ENCODE measurements around the gene PLK5.
"Not testable (repeated sequence)": the region's sequence is repeated elsewhere in the genome, so short reads cannot be mapped to it uniquely, and the experiment has no call there.

PLK5 gene

DNA sequence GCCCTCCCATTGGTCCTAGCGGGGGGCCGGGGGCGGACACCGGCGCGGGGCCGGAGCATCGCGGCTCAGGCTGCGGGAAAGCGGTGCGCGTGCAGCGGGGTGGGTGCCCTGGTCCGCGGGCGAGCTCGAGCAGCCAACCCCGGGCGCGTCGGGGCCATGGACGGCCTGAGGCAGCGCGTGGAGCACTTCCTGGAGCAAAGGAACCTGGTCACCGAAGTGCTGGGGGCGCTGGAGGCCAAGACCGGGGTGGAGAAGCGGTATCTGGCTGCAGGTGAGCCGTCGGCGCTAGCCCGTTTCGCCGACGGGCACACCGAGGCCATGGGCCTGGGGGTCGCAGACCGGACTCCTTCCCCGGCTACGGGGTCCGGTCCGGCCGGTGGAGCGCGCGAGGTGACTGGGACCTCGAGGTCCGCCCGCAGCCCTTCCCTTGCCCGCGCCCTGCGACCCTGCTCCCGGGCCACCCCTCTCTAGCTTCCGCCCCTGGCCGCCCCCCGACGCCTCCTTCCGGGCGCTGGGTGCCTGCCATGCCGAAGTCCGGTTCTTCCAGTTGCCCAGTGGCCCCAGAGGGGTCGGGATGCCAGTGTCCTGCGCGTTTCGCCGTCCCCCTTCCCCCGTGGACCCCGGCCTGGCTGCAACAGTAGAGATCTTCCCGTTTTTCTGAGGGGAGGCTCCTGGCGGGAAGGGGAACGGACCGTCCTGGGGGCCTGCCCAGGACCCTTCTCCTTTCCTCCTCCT lies 32.6 kb upstream of the PLK5 start, which contains the start of gene REEP6:
Gene REEP6, plus strand, starts transcription at position 68 of the 735 bp plus-strand sequence. Its CDS starts 89 bp downstream, at position 157.
- DNase-seq (ENCODE audit: low spot score) = no peak

DNA sequence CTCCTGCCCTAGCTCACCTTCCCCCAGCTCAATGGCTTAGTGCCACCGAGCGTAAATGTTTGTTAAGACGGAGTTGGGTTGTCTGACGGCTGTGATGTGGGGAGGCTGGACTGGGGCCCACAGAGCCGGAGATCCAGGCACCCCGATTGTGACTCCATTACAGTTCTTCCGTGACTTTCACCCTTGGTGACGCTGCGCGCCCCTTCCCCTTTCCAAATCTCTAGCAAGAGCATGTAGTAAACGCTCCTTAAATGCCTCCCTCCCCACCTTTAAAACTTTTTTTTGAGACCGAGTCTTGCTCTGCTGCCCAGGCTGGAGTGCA lies 32.1 kb upstream of the PLK5 start:
- no peak for DNase-seq (ENCODE audit: low spot score)

DNA sequence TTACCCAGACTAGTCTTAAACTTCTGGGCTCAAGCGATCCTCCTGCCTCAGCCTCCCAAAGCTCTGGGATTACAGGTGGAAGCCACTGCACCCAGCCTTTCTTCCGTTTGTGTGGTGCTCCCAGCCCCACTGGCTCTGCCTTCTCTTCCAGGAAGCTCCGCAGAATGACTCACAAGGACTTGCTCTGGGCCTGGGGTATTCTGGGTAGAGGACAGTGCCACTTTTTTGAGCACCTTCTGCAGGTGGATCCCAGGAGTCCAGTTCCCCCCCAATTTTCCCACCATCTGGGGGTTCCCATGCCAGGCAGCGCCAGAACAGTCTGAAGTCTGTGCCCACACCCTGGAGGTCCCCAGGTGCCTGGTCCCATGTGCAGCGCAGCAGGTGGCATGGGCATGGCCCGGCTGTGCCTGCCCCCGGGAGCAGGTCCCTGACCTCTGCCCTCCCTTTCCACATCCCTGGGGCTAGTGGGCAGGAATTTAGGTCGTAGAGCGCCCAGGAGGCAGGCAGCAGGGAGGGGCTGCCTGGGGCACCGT lies 31.3 kb upstream of the PLK5 start:
- DNase-seq (ENCODE audit: low spot score) = no peak

DNA sequence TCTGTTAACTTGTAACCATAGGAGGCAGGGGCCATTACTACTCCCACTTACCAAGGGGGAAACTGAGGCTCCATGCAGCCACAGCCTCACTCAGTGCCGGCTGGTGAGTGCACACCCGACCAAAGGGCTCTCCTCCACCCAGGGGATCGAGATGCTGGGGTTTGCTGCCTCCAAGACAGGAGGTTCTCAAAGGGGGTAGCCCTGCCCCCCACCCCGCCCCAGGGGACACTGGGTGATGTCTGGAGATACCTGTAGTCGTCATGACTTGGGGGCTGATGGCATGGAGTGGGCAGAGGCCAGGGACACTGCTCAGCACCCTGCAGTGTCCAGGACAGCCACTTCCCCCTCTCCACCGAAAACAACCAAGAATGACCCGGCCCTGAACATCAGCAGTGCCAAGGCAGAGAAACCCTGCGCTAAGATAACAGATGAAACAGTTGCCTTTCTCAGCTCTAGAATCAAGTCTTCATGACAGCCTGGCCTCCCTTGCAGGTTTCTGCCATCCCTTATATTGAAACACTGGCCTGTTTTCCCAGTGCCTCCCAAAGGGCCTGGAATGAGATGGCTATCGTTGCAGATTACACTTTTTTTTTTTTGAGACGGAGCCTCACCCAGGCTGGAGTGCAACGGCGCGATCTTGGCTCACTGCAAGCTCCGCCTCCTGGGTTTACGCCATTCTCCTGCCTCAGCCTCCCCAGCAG lies 29.6 kb upstream of the PLK5 start:
- no peak for DNase-seq (ENCODE audit: low spot score)

DNA sequence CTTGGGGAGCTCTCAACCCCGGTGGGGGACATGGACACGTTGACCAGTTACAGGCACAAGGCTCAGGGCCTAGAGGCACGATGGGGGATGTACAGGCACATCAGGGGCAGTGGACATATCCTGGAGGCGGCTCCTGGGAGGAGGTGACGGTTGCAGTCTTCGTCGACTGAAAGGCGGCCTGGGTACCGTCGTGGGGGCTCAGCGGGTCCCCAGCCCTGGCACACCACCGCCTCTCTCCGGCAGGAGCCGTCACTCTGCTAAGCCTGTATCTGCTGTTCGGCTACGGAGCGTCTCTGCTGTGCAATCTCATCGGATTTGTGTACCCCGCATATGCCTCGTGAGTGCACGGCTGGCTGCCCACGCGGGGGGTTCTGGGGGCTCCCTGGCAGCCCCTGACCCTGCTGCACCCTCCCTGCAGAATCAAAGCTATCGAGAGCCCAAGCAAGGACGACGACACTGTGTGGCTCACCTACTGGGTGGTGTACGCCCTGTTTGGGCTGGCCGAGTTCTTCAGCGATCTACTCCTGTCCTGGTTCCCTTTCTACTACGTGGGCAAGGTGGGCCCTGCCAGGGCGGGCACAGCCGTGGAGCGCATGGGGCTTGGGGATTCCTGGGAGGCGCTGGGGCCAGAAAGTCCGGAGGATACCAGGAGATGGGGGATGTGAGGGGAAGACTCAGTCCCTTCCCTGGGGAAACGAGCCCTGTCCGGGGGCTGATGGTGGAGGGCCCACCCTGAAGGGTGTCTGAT lies 28.7 kb upstream of the PLK5 start:
- no peak for DNase-seq (ENCODE audit: low spot score)

DNA sequence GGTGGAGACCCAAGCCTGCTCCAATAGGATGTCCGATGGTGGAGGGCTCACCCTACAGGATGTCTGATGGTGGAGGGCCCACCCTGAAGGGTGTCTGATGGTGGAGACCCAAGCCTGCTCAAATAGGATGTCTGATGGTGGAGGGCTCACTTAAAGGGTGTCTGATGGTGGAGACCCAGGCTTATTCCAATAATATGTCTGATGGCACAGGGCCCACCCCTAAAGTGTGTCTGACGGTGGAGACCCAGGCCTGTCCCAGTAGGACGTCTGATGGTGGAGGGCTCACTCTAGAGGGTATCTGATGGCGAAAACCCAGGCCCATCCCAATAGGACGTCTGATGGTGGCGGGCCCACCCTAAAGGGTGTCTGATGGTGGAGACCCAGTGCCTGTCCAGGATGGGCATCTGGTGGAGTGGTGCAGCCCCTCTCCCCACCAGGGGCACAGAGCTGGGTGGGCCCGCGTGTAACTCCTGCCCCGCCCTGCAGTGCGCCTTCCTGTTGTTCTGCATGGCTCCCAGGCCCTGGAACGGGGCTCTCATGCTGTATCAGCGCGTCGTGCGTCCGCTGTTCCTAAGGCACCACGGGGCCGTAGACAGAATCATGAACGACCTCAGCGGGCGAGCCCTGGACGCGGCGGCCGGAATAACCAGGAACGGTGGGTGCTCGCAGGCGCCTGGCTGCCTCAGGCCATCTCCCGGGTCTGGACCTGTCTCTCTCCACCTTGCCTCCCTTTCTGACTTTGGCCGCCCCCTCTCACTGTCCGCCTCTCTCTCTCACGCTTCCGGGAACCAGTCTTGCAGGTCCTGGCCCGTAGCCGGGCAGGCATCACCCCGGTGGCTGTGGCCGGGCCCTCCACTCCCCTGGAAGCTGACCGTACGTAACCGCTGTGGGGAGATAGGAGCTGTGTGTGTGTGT lies 27.8 kb upstream of the PLK5 start:
- DNase-seq (ENCODE audit: low spot score) = no peak

DNA sequence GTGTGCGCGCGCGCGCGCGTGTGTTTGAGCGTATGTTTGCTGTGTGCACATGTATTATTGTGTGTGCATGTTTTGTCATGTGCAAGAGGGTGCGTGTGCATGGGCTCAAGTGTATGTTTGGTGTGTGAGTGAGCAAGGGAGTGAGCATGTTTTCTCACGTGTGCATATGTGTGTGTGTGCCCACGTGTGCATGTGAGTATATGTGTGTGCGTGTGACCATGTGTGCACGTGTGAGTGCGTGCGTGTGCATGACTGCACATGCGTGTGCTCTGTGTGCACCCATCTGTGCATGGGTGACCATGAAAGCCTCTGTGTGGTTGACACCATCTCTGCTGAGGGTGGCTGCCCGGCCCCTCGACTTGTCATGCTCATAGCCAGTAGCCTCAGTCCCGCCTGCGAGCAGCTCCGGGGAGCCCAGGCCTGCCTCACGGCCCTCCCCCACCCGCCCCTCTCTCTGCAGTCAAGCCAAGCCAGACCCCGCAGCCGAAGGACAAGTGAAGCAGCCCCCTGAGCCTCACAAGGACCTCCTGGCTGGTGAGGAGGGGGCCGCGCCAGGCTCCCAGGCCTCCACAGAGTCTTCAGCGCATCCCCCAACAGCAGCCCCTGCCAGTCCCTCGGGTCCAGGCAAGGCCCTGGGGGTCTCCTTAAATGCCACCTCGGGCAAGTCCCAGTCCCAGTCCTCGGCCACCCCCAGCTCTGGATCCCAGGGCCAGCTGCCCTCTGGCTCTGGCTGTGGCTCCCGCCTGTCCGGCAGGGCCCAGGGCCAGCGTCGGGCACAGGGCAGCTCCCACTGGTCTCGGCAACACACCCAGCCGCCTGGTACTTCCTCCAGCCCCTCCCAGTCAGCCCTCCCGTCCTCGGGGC lies 26.9 kb upstream of the PLK5 start:
- no peak for DNase-seq (ENCODE audit: low spot score)

DNA sequence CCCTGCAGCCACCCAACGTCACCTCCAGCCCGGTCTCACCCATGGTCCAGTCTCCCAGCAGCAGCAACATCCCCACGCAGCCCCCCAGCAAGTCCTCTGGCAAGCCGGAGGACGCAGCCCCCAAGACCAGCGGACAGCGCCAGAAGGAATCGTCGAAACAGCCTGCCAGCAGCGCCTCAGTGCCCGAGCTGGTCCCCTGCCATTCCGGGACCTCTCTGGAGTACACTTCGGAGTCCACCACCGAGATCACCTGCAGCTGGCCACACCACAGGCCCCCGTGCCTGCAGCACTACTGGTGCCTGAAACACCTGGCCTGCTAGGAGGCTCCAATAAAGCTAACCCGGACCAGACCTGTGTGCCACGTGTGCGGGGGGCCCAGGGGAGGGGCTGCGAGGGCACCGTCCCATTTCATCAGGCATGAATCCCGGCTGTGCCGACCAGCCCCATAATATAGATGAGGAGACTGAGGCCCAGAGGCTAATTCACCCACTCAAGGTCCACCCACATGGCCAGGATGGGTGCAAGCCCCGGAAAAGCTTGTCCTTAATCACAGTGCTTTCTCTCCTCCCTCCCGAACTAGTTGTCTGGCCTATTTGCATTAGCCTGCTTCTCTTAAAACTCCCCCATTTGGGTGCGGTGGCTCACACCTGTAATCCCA lies 26.2 kb upstream of the PLK5 start:
- DNase-seq (ENCODE audit: low spot score) = no peak

DNA sequence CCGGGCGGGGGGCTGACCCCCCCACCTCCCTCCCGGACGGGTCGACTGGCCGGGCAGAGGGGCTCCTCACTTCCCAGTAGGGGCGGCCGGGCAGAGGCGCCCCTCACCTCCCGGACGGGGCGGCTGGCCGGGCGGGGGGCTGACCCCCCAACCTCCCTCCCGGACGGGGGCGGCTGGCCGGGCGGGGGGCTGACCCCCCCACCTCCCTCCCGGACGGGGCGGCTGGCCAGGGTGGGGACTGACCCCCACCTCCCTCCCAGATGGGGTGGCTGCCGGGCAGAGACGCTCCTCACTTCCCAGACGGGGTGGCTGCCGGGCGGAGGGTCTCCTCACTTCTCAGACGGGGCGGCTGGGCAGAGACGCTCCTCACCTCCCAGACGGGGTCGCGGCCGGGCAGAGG lies 24.6 kb upstream of the PLK5 start:
- not testable (repeated sequence) for DNase-seq (ENCODE audit: low spot score)

DNA sequence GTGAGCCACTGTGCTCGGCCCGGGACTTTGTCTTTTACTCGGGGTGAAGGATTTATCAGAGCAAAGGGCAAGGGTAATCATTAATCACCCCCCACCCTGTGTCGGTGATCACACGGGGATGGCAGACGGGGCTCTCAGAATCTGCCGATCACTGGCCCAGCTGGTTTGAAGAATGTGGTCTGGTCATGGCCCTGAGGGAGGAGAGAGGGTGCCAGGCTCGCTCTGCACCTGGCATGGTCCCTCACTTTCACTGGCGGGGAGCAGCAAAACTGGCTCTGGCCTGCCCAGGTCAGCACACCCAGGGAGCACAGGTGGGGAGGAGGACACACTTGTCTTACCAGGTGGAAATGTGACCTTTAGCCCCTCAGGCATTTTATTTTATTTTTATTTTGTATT lies 22.7 kb upstream of the PLK5 start:
- no peak for DNase-seq (ENCODE audit: low spot score)

DNA sequence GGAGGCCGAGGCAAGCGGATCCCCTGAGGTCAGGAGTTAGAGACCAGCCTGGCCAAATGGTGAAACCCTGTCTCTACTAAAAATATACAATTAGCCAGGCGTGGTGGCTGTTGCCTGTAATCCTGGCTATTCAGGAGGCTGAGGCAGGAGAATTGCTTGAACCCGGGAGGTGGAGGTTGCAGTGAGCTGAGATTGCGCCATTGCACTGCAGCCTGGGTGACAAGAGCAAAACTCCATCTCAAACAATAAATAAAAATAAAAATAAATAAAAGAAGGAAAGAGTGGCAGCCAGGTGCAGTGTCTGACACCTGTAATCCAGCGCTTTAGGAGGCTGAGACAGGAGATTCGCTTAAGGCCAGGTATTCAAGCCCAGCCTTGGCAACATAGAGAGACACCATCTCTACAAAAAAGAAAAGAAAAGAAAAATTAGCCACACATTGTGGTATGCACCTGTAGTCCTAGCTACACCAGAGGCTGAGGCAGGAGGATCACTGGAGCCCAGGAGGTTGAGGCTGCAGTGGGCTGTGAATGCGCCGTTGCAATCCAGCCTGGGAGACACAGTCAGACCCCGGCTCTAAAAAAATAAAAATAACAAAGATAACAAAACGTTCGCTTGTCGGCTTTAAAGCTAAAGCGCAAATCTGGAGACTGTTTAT lies 21.3 kb upstream of the PLK5 start:
- DNase-seq (ENCODE audit: low spot score) = no peak

DNA sequence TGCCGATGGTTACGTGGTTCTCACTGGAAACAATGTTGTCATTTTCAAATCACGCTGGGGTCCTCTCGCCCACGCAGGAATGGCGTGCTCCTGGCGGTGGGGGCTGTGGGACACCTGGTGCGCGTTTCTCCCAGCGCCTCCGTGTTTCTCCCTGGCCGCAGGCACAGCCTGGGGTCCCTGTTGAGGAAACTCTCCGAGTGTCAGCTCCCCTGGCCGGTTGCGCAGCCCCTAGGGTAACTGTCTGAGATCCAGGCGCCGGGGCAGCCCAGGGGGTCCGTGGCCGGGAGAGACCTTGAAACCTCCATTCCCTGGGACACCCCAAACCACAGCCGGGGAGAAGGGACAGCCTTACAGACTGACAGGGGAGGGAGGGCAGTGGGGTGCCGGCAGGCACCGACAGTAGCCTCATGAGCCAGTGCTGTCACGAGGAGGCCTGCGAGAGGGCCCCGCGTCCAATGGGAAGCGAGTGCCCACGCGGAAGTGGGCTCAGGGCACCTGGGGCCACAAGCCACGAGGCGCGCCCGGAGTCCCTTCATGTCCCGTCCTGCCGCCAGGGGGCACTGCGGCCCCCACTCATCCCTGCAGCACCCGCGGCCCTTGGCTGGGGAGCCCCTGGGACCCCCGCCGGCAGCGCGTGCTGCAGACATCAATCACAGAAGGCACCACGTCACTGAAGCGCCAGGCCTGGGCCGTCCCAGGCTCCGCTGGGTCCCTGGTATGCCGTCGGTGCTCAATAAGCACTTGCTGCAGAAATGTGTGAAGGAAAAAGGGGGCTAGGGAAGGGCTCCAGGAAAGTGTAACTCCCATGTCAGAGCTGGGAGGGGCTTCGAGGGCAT lies 20.6 kb upstream of the PLK5 start:
- DNase-seq (ENCODE audit: low spot score) = peak; percentile 33

DNA sequence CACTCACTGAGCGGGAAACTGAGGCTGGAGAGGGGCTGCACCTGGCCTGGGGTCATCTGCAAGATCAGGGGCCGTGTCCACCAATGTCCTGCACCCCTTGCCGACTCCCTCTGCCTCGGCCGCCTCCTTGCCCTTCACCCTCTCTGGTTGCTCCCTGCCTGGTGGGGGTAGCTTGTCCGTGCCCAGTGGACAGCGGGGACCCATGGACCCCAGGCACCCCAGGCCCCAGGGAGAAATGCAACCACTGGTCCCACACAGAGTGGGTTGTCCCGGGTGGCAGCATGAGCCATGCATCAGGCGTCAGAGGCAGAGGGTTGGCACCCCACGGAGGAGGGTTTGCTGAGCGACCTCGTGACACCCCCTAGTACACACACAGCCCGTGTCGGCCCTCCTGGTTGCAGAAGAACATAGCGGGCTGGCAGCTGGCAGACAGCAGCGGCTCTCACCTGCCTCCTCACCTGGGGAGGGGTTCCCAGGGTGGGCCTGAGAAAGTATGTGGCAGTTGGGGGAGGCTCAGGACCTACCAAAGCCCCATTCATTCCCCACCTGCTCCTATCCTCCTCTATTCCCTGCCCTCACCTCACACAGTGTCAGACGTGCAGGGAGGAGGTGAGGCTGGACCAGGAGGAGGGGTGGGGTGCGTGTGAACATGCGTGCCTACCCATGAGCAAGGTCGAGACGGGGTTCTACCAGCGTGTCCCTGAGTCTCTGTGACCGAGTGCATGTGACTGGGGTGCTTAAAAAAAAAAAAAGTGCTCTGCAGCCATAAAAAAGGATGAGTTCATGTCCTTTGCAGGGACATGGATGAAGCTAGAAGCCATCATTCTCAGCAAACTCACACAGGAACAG lies 19.7 kb upstream of the PLK5 start:
- no peak for DNase-seq (ENCODE audit: low spot score)

DNA sequence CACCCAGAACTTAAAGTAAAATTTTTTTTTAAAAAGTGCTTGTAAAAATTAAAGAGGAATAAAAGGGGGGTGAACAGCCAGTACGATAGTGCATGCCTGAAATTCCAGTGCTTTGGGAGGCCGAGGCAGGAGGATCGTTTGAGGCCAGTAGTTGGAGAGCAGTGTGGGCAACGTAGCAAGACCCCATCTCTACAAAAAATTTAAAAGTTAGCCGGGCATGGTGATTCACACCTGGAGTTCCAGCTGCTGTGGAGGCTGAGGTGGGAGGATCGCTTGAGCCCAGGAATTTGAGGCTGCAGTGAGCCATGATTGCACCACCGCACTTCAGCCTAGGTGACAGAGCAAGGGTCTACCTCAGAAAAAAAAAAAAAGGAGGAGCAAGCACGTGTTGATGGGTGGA lies 18.9 kb upstream of the PLK5 start:
- no peak for DNase-seq (ENCODE audit: low spot score)

DNA sequence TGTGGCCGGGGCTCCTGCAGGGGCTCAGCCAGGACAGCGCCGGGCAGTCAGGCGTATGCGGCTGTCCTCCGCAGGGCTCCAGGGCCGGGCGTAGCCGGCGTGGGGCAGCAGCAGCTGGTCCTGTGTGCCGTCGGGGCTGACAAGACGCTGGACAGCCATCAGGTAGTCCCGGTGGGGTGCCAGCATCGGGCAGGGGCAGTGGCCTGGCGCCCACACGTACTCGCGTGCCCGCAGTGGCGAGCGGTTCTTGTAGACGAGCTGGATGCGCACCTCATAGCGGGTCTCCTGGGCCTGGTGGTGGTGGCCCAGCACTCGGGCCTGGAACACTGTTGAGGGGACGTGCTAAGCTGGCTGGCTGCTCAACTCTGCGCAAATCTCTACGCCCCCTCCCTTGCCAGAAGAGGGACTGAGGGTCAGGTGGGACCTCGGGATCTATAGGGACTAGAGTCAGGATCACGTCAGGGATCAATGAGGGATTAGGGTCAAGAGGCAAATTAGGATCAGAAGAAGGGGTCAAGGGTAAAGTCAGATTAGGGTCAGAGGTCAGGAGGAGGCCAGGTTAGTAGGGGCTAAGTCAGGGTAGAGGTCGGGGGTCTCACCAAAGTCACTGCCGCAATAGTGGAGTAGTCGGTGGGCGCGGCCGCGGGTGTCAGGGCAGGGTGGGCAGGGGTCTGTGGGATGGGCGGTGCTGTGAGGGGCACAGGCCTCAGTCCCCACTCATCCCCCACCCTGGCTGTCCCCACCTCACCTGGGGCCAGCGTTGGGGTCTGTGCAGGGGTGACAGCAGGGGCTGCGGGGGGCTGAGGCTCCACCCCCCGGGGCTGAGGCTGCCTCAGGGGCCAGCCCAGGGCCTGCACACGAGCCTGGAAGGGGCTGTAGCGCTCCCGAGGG lies 17.6 kb upstream of the PLK5 start:
- DNase-seq (ENCODE audit: low spot score) = no peak

DNA sequence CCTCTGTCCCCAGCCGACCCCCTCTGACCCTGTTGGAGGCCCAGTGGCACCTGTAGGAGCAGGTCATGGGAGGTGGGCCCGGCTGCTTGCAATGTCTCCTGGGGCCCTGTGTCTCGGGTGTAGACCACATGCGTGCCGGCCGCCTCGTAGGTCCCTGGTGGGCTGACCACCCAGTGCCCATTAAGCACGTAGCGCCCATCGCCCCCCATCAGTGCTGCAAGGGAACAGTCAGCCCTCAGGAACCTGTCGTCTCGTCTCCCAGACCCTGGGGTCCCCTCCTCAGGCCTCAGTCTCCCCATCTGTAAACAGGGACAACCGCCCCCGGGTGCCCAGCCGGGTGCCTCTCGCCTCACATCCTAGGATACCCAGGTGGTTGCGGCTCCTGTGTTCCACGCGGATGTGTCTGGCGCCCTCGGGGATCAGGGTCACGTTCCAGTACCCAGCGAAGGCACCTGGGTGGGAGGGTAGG lies 16.7 kb upstream of the PLK5 start:
- no peak for DNase-seq (ENCODE audit: low spot score)
